ENCODE data around the gene FHL3.

DNA sequence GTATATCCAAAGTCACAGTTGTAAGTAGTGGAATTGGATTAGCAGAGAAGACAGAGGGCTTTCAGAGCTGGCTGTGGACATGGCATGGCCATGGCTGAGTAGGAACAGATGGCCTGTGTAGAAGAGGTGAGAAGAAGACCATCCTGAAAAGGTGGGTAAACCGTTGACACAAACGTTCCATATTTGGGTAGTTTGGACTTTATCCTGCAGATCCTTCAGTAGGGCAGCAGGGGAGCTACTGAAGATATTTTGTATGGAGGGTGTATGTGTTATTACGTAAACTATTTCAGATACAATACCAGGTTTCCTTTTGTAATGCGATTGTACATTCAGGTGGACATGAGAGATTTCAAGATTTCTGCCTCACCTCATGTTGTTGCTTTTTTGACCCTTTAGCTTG is 8.9 kb upstream of the FHL3 start:
- TF ChIP-seq, protein P1, sequence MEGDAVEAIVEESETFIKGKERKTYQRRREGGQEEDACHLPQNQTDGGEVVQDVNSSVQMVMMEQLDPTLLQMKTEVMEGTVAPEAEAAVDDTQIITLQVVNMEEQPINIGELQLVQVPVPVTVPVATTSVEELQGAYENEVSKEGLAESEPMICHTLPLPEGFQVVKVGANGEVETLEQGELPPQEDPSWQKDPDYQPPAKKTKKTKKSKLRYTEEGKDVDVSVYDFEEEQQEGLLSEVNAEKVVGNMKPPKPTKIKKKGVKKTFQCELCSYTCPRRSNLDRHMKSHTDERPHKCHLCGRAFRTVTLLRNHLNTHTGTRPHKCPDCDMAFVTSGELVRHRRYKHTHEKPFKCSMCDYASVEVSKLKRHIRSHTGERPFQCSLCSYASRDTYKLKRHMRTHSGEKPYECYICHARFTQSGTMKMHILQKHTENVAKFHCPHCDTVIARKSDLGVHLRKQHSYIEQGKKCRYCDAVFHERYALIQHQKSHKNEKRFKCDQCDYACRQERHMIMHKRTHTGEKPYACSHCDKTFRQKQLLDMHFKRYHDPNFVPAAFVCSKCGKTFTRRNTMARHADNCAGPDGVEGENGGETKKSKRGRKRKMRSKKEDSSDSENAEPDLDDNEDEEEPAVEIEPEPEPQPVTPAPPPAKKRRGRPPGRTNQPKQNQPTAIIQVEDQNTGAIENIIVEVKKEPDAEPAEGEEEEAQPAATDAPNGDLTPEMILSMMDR (IDR thresholded peaks at IDR 0.05; ENCODE audit: insufficient read depth, low read length, poor library complexity, severe bottlenecking): no peak
- TF ChIP-seq EZH2phosphoT487 (conservative IDR thresholded peaks at IDR 0.05; ENCODE audit: low read length): no peak
